ENCODE measurements around the gene MAML3.
A peak's percentile ranks its signal among the peaks of the same experiment; 100 is the strongest.

The MAML3 gene

GRCh38 chr4:139764182-139764581 is 389.8 kb downstream of the MAML3 start:
- DNase-seq: peak in 1 of 2 experiments; percentile 22

DNA sequence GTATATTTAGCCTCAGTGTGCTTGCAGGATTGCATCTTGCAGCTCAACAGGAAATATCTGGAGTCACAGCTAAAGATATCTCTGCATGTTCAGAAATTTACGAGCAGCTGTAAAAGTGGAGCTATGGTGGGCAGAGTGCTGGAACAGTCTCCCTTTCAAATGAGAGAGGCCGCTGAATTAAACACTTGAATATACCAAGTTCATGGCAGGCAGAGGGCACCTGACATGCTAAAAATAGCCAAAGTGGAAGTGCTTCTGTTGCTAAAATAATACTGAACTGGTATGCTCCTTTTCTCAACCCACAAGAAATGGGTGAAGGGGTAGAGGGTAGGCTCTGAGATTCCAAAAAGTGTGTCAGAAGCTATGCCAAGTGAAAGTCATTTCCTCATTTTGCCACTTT is 390.3 kb downstream of the MAML3 start:
- peak; percentile 45 to 61 for DNase-seq

GRCh38 chr4:139763205-139763604 is 390.8 kb downstream of the MAML3 start:
- DNase-seq: peak in 1 of 2 experiments; percentile 21

- no peak for DNase-seq
Observed at GRCh38 chr4:139762720-139763119, 391.3 kb downstream of the MAML3 start.

DNA sequence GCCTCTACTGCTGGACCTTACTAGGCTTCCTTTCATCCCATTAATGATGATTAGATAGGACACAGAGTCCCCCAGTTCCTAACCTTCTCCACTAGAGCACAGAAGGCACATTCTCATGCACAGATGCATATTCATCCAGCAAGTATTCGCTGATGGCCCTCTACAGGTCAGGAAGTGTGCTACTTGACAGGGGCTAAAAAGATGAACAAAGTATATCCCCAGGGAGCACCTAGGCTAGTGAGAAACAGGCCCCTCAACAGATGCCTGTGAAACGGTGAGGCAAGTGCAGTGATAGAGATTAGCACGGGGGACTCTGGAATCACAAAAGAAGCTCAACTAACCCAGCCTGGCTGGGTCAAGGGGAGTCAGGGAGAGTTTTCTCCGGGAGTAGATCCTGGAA is 392.5 kb downstream of the MAML3 start:
- DNase-seq: peak; percentile 65 to 67

DNA sequence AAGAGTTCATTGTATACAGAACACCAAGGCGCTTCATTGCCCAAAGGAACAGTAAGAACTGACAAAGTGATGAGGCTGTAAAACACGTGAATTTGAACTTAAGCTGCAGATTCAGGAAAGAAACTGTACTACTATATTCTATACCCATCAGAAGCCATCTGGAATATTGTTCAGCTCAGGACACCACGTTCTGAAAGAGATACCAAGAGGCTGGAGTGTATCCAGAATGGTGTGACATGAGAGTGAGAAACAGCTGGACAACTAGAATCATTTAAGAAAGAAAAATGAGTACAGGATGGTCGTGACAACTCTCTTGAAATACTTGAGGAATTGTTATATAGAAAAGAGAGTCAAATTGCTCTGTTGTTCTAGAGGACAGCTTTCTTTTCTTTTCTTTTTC is 393.4 kb downstream of the MAML3 start:
- DNase-seq: no peak

DNA sequence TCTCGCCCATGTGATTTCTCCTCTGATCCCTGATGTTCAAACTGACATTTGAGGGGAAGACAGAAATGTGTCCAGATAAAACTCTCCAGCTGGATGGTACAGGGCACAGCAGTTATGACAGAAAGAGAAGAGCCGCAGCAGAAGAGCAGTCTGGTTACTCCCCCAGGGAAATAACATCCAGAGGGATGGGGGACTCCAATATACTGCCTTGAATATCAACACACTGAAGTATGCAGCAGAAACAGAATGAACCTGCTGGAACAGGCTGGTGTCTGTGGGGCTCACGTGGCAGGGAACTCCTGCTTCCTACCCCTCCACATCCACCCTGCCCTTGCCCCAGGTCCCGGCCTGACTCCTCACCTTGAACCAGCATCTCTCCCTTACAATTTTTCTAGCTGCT is 394.9 kb downstream of the MAML3 start:
- no peak for DNase-seq

- DNase-seq: no peak
Observed at GRCh38 chr4:139756391-139757180, 397.4 kb downstream of the MAML3 start.

DNA sequence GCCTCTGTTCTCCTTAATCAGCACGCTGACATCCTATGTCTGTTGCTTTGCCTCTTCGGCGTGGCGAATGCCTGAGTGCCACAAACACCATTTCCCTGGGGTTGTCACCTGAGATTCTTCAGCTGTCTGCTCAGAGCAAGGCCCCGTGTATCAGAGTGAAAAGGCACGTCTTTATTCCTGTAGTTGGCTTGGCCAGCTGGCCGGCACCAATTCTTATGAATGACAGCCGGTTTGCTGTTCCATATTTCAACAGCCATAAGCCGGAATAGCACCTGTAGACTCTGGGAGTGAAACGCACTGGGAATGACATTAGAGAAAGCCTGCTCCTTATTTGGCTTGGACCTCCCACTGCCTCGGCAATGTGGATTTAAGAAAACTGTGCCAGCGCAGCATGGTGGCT is 399.0 kb downstream of the MAML3 start:
- no peak for DNase-seq

DNA sequence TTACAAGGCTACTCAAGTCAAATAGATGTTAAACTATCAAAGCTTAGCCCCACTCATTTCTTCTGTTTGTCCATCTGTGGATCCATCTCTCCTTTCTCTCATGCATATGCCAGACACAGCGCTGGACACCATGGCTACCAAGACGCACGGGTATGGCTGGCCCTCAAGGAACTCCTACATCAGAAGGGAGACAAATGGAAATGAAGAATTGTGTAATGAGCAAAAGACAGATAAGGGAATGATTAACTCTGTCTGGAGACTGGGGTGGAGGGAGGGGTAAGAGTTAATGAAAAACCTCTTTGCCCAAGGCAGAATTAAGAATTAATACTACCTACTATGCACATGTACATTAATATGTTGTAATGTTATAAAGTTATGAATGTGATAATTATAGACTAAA is 400.3 kb downstream of the MAML3 start:
- DNase-seq: no peak

- DNase-seq: no peak
Observed at GRCh38 chr4:139749835-139750498, 404.0 kb downstream of the MAML3 start.

DNA sequence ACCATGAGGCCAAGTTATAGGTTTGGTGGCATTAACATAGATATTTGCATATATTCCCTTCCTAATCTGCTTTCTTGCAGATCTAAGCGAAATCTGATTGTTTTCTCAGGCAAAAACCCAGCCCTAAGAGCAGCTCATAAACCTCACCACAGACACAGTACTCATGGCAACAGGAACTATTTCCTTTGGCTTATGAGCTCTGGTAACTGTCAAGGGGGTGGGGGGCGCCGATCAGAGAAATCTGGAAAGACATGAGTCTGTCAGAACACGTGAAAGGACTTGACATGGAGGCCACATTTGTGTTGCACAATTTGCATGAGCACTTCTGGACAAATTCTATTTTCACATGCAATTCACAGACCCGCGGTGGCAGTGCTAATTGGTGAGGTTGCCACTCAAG is 404.6 kb downstream of the MAML3 start:
- DNase-seq: peak; percentile 14 to 42

- peak in 1 of 2 experiments; percentile 37 for DNase-seq
Observed at GRCh38 chr4:139746431-139747171, 407.4 kb downstream of the MAML3 start.

DNA sequence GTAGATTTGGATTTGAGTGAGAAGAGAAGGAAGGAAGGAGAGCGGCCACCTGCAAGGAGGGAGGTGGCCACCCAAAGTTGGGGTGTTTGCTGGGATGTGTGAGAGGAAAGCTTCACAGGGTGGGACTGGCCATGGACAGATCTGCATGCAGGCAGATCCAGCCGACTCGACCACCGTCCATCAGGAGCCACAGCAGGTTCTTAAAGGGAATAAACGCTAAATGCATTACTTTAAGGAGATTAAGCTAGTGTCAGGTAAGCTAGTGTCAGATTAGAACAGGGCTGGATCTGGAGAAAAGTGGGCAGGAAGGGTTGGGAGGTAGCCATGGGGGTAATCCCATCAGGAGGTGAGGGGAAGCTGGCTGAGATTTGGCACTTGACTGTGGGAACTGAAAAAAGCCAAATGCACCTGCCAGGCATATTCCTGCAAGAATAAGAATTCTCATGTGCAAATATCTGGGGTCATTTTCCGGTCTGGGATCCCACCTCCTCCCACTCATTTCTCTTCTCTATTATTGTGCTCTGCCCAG is 408.8 kb downstream of the MAML3 start:
- no peak for DNase-seq

DNA sequence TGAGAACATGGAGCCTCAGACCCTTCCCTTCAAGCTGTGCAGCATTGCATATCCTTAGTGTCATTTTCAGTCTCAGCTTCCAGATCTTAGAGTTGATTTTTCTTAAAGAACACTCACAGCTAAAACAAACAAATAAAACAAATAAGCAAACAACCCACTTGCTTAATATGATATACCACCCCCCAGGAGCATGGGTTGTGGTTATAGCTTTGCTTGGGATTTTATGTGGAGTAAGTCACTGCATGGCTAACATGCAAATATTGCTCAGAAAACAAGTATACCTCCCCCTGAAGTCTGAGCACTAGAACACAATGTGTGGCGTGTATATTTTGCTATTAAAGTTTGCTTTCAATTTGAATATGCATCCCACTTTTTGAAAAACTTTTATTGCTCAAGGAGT is 409.8 kb downstream of the MAML3 start:
- DNase-seq: no peak

- no peak for DNase-seq
Observed at GRCh38 chr4:139743027-139743426, 411.0 kb downstream of the MAML3 start.

- peak; percentile 95 to 96 for DNase-seq
Observed at GRCh38 chr4:139740531-139741041, 413.4 kb downstream of the MAML3 start.

DNA sequence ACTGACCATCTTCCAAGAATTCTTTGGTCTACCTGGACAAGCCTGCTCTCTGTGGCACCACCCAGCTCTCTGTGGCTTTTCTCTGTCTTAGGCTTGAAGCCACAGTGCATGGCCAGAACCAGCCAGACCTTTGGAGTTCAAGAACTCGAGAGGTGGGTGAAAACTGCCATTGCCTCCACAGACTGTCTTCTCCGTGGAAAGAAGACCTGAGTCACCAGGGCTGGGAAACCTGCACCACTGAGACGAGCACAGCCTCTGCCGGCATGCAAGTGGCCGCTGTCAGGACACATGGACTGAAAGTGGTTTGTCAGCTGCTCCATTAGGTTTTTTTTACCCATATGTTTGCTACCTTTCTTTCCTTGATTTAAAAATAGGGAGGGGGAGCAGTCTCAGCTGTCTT is 413.9 kb downstream of the MAML3 start:
- DNase-seq: no peak

DNA sequence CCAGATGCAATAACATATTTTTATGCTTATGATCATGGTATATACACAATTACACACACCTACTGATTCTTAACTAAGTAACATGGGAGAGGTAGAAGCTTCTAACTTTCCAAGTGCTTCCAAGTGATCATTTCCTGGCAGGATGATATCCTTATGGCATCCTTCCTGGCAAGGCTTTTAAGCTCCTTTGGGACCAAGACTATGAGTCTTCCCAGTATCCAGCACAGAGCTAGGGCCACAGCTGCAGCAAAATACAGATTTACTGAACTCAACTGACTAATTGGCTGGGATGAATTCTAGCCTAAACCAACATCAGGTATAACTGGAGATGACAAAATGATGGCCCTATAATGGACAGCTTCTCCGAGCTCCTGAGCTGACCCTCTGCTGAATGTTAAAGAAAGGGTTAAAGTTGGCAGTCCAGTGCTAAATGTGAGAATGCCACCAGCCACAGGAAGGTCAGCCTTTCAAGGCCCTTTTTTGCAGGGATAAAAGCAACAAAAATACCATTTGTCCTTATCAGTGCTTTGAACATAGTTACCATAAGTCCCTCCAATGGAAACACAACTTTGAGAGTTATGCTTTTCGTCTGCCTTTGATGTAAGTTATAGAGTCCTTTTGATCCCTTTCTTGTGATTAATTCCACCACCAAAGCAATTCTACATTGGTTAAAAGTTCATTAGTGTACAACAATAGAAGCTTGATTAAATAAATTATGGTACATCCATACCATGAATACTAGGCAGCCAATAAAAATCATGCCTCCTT is 415.0 kb downstream of the MAML3 start:
- DNase-seq: no peak

- DNase-seq: no peak
Observed at GRCh38 chr4:139736661-139737060, 417.3 kb downstream of the MAML3 start.

DNA sequence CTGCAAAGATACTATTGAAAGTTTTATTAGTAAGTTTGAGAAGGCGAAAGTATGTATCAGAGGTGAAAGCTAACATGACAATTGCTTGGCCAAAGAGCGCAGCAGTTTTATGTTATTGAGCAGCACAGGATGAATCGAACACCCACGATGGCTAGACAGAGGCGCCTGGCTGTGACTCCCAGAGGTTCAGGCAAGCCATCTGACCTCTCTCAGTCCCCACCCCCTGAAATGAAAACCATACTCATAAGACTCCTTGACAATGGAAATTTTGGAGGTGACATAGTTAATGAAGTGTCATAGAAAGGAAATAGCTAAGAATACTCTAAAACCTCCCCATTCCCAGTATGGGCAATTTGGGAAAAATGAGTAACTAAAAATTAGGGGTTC is 417.7 kb downstream of the MAML3 start:
- no peak for DNase-seq
